Amygdala (tissue), 56 donors: ENCODE results near the gene NKX6-2.
A peak's percentile ranks its signal among the peaks of the same experiment; 100 is the strongest.
"Not testable (repeated sequence)": the region's sequence is repeated elsewhere in the genome, so short reads cannot be mapped to it uniquely, and the experiment has no call there.

Experiments used
- DNase-seq, 56 donors: peaks; one replicate each; lab custom pipeline; 2025; lab: John Stamatoyannopoulos, UW

Gene NKX6-2

DNA sequence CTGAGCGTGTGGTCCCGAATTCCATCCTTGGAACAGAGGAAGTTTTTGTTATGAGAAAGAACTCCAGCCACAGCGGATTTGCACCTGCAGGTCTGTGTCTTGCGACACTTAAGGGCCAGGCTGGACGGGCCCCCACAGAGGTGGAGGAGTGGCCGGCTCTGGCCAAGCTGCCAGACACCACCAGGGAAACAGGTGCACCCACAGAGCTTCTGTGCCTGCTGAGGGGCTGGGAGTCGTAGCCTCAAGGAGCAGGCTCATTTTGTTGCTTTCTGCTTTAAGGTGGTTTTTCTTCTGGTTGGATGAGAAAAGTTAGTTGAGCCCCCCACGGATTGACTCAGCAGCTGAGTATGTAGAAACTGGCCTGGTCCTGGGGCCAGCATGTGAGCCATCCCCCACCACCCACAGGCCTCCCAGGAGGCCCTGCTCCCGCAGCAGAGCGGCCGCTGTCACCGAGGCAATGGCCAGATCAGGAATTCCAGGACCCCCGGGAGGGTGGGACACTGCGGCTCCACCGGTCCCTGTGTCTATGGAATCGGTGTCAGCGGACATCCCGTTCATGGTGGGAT is 41.9 kb downstream of the NKX6-2 start:
- DNase-seq, result no peak

DNA sequence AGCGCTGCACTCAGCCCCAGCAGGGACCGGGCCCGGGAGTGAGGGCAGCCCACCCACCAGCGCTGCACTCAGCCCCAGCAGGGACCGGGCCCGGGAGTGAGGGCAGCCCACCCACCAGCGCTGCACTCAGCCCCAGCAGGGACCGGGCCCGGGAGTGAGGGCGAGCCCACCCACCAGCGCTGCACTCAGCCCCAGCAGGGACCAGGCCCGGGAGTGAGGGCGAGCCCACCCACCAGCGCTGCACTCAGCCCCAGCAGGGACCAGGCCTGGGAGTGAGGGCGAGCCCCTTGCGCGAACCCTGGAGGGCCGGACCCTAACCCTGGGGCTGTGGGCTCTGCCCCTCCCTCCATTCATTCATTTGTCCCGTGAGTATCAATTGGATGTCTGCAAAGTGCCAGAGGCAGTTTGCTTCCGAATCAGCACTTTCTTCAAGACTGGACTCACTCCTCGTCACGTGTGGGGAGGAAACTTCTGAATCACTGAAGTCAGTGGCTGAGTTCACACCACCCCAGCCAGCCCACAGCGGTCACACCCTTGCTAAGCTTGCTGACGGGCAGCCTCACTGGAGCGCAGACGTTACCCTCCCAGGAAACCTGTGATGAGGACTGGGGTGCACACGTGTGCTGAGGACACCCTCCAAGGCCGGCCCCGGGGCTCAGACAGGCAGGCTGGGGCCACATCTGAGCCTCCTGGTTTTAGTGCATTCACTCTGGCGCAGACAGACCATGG is 42.6 kb downstream of the NKX6-2 start:
- DNase-seq, result not testable (repeated sequence)

DNA sequence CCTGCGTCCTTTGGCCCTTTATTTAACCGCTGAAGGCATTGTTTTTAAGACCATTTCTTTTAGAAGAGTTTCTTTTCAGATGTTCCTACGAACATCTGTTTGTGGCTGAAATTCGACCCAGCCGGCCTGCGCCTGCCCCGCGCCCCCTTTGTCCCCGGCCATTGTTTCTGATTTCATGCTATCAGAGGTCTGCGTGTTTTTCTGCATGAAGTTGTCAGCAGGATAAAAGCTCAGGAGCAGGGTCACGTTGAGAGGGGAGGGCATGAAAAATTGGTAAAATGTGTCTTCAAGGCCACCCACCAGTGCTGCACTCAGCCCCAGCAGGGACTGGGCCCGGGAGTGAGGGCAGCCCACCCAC is 43.1 kb downstream of the NKX6-2 start:
- DNase-seq, result no peak

- no peak for DNase-seq
Measured at GRCh38 chr10:132742167-132742836, 43.6 kb downstream of the NKX6-2 start.

DNA sequence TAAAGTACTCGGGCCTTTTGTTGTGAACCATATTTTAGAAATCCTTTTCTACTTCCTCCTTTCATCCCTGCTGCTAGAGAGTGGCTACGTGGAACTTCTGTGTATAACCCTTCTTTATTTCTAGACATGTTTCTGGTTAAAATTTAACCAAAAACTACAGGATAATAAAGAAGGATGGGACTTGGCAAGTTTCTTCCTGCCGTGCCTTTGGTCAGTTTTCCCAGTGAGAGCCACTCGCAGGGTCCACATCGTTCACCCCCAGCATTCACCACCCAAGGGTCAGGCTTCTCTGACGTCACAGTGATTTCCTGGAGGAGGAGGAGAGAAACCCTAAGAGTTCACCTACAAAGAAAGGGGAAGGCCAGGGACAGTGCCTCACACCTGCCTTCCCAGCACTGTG is 45.4 kb downstream of the NKX6-2 start:
- no peak for DNase-seq

DNA sequence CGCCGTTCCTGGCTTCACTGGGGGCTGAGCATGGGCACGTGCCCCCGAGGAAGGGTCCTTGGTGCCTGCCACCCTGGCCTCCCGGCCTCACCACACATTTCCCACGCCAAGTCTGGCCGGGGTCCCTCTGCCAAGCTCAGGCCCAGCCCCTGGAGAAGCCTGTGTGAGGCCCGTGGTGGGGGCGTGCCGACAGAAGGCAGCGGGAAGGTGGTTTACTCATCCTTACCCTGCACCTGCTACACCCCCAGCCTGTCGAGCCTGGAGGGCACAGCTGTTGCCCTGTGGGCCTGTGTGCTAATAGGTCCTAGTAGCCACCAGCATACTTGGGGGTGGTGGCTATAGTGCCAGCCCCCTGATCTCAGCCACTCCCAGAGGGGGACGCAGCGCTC is 46.7 kb downstream of the NKX6-2 start:
- peak in 1 of 56 donors; percentile 28 for DNase-seq

GRCh38 chr10:132738454-132739224 is 47.3 kb downstream of the NKX6-2 start:
- peak; percentile 24 to 93 (median 78) for DNase-seq

DNA sequence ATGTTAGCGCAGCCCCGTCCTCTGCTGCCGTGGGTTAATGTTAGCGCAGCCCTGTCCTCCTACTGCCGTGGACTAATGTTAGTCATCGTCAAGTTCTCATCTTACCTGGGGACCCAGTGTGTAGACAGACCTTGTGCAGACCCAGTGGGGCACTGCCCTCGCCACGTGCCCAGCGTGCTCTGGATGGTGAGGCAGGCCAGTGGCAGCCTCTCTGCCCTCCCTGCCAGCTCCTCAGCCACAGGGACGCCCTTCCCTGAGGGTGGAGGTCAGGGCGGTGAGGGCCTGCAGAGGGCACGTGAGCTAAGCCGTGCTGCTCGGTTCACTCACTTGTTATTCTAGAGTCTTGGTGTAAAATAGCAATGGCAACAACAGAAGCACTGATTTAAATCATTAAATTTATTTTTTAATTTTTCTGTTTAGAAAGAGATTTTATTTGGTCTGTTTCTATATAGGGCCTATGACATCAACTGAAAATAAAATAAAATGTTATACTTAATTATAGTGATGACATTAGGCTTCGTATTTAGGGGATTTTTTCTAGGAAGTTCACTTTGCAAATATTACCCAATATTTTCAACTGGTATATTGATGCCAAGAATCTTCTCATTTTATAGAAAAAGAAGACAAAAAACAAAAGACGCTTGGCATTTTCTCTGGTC is 48.4 kb downstream of the NKX6-2 start:
- peak in 3 of 56 donors; percentile 26 to 32 (median 30) for DNase-seq

DNA sequence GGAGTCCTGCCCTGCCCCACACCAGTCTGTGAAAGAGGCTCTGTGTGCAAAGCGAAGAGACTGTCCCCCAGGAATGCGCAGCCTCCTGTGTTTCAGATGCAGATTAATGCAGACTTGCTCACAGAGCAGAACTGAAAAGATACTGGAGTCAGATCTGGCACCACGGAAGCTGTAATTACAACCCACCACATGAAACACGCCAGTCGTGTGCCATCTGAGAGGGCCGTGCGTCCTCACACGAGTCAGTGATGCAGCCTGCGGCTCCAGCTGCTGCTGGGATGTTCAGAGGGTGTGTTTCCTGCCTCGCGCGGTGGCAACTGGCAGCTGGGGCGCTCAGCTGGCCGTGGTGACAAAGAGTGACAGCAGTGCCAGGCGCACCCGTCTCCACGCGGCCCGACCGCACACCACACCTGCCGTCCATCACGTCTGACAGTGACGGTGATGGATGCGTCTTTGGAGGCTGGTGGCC is 50.0 kb downstream of the NKX6-2 start:
- peak in 54 of 56 donors; percentile 50 to 93 (median 78) for DNase-seq

GRCh38 chr10:132735341-132735775 is 50.6 kb downstream of the NKX6-2 start:
- peak in 28 of 56 donors; percentile 24 to 79 (median 64) for DNase-seq

DNA sequence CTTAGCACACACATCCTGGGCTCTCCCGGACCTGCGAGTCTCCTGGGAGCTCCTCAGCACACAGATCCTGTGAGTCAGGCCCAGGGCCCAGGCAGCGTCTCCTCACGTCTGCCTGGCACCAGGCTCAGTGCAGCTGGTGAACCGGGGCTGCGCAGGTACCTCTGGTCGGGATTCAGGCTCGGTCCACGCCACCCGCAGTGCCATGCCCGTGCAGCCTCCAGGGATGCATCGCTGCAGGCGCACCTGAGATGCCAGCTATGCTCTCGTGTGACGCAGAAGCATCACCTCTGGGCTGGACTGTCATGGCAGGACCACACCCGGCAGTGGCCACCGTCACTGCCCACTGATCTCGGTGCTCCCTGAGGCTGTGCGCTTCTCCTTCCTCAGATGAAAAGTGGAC is 52.0 kb downstream of the NKX6-2 start:
- no peak for DNase-seq
